GM21528 (cell line): ENCODE measurements around the gene ETV3L.

Source experiments
- ATAC-seq: cut with Tn5 transposase; IDR thresholded peaks from one replicate; pipeline ENCODE4 v1.9.1; 2021; ENCODE audit warnings: mild to moderate bottlenecking, moderate library complexity; ENCODE audit not compliant: unreplicated experiment, low FRiP score

Gene ETV3L

GRCh38 chr1:157132616-157133167 lies 33.1 kb upstream of the ETV3L start:
- no peak for ATAC-seq

- no peak for ATAC-seq
These were observed 32.5 kb upstream of the ETV3L start for GRCh38 chr1:157132111-157132510.

GRCh38 chr1:157131281-157131680 lies 31.7 kb upstream of the ETV3L start:
- no peak for ATAC-seq

GRCh38 chr1:157124855-157125254 lies 25.2 kb upstream of the ETV3L start:
- no peak for ATAC-seq

- no peak for ATAC-seq
These were observed 19.8 kb upstream of the ETV3L start for GRCh38 chr1:157119448-157119847.

GRCh38 chr1:157119008-157119407 lies 19.4 kb upstream of the ETV3L start:
- ATAC-seq, result no peak

GRCh38 chr1:157117527-157118057 lies 18.0 kb upstream of the ETV3L start:
- no peak for ATAC-seq

GRCh38 chr1:157116737-157117103 lies 17.1 kb upstream of the ETV3L start:
- ATAC-seq, result no peak

- no peak for ATAC-seq
These were observed 16.5 kb upstream of the ETV3L start for GRCh38 chr1:157115851-157116736.

GRCh38 chr1:157115429-157115838 lies 15.8 kb upstream of the ETV3L start:
- no peak for ATAC-seq

GRCh38 chr1:157114183-157115121 lies 14.8 kb upstream of the ETV3L start:
- no peak for ATAC-seq

- no peak for ATAC-seq
These were observed 14.0 kb upstream of the ETV3L start for GRCh38 chr1:157113631-157114030.

GRCh38 chr1:157113106-157113505 lies 13.5 kb upstream of the ETV3L start:
- no peak for ATAC-seq

GRCh38 chr1:157112186-157112867 lies 12.7 kb upstream of the ETV3L start:
- ATAC-seq, result no peak

- no peak for ATAC-seq
These were observed 12.0 kb upstream of the ETV3L start for GRCh38 chr1:157111396-157112165.

GRCh38 chr1:157110686-157111085 lies 11.1 kb upstream of the ETV3L start:
- ATAC-seq, result no peak

GRCh38 chr1:157110003-157110402 lies 10.4 kb upstream of the ETV3L start:
- no peak for ATAC-seq

GRCh38 chr1:157108448-157108847 lies 8.8 kb upstream of the ETV3L start:
- ATAC-seq, result no peak

GRCh38 chr1:157107702-157108101 lies 8.1 kb upstream of the ETV3L start:
- ATAC-seq, result no peak

- no peak for ATAC-seq
These were observed 7.2 kb upstream of the ETV3L start for GRCh38 chr1:157106813-157107189.
